H1 (cell line): Measurements from ENCODE around the gene FLNC. TPM values are rescaled to one million over a fixed set of nuclear protein-coding genes. Genes with fewer than 3 reads are reported as not detected.

Experiments
- CTCF ChIA-PET: fragments of 300-600 bp; sonication (Branson Sonifier 250); formaldehyde crosslinking; loops from one replicate; lab custom pipeline; 2021; ENCODE audit not compliant: partially characterized antibody; lab: Charles Lee
- POLR2A ChIA-PET: fragments of 300-600 bp; sonication (Branson Sonifier 250); formaldehyde crosslinking; loops from one replicate; lab custom pipeline; 2021; ENCODE audit warnings: inconsistent platforms; ENCODE audit not compliant: partially characterized antibody; lab: Charles Lee
- DNase-seq, 2 experiments: peaks; one replicate each; pipeline versions ENCODE4 v3.0.0 to v3.0.0-alpha.2; 2010 to 2022; ENCODE audit warnings: low spot score in 2 of 2, low read depth in 1 of 2, mixed read lengths in 1 of 2
- FAIRE-seq: peaks from 2 replicates; lab custom pipeline; 2011; peaks lifted over from hg19 to GRCh38; lab: Jason Lieb, UNC
- H2AFZ ChIP-seq: 2 replicates; pipeline ENCODE4 v1.8.1; 2012; ENCODE audit warnings: low read length, inconsistent platforms
- H2AK5ac ChIP-seq: 2 replicates; pipeline ENCODE4 v1.6.1; 2013; ENCODE audit warnings: low read depth, low read length
- H2BK120ac ChIP-seq: replicated peaks from 2 replicates; pipeline ENCODE3; 2013; ENCODE audit warnings: low read depth, low read length, inconsistent platforms
- H2BK12ac ChIP-seq: 2 replicates; pipeline ENCODE4 v1.6.1; 2013; ENCODE audit warnings: low read depth, low read length
- H2BK15ac ChIP-seq: 2 replicates; pipeline ENCODE4 v1.6.1; 2013; ENCODE audit warnings: low read length
- H2BK20ac ChIP-seq: 2 replicates; pipeline ENCODE4 v1.6.1; 2013; ENCODE audit warnings: low read length
- H2BK5ac ChIP-seq: 2 replicates; pipeline ENCODE4 v1.6.1; 2013; ENCODE audit warnings: low read depth, low read length
- H3K14ac ChIP-seq: 2 replicates; pipeline ENCODE4 v1.6.1; 2013; ENCODE audit warnings: inconsistent platforms; ENCODE audit not compliant: insufficient read length
- H3K18ac ChIP-seq: 2 replicates; pipeline ENCODE4 v1.6.1; 2013; ENCODE audit warnings: low read length; ENCODE audit errors: extremely low read depth
- H3K23ac ChIP-seq: 2 replicates; pipeline ENCODE4 v1.6.1; 2013; ENCODE audit warnings: inconsistent platforms; ENCODE audit not compliant: insufficient read length
- H3K23me2 ChIP-seq: 2 replicates; pipeline ENCODE4 v1.6.1; 2013; ENCODE audit warnings: low read depth, low read length
- H3K27ac ChIP-seq: 2 replicates; pipeline ENCODE4 v1.6.1; 2011; ENCODE audit warnings: low read depth, low read length, inconsistent platforms
- H3K27me3 ChIP-seq, 4 experiments: replicated peaks in 1 of 4; 1 replicate in 1 of 4; 2 replicates in 3 of 4; pipeline versions ENCODE4 v1.6.1 to v1.8.1; 2011 to 2013; ENCODE audit warnings: low read length in 3 of 4, mild to moderate bottlenecking in 3 of 4, inconsistent platforms in 2 of 4, mixed read lengths in 2 of 4, moderate library complexity in 1 of 4; ENCODE audit not compliant: control insufficient read depth in 3 of 4, insufficient read depth in 3 of 4; ENCODE audit errors: extremely low read depth in 1 of 4
- H3K36me3 ChIP-seq, 4 experiments: 2 replicates each; pipeline versions ENCODE4 v1.6.1 to v1.8.1; 2011 to 2013; ENCODE audit warnings: mild to moderate bottlenecking in 4 of 4, low read length in 3 of 4, moderate library complexity in 2 of 4, control low read depth in 1 of 4, inconsistent platforms in 1 of 4; ENCODE audit not compliant: insufficient read depth in 4 of 4, control insufficient read depth in 2 of 4
- H3K4ac ChIP-seq: replicated peaks from 2 replicates; pipeline ENCODE3; 2013; ENCODE audit warnings: low read length, low read depth, mixed read lengths, inconsistent platforms; ENCODE audit not compliant: insufficient read length
- H3K4me1 ChIP-seq, 4 experiments: replicated peaks in 1 of 4; 1 replicate in 1 of 4; 2 replicates in 3 of 4; pipeline versions ENCODE4 v1.6.1 to v1.8.1; 2011 to 2013; ENCODE audit warnings: low read length in 3 of 4, inconsistent platforms in 2 of 4, mixed read lengths in 1 of 4; ENCODE audit not compliant: insufficient read depth in 4 of 4, control insufficient read depth in 3 of 4
- H3K4me2 ChIP-seq, 2 experiments: 2 replicates each; pipeline versions ENCODE4 v1.6.1 to v1.8.1; 2011 to 2013; ENCODE audit warnings: low read depth in 2 of 2, low read length in 2 of 2, control low read depth in 1 of 2, inconsistent platforms in 1 of 2, mild to moderate bottlenecking in 1 of 2; ENCODE audit not compliant: insufficient read depth in 1 of 2
- H3K4me3 ChIP-seq, 4 experiments: fragments of 200-600, 300-600 bp in 1 of 4; sonication (generic), shearing (Covaris generic), sonication (Bioruptor Twin) in 1 of 4; 2 replicates each; pipeline versions ENCODE4 v1.5.1 to v1.8.1; 2011 to 2016; ENCODE audit warnings: low read length in 4 of 4, low read depth in 3 of 4, control low read depth in 2 of 4, inconsistent platforms in 2 of 4, mild to moderate bottlenecking in 2 of 4, mixed read lengths in 1 of 4, moderate library complexity in 1 of 4; ENCODE audit not compliant: insufficient read depth in 2 of 4; ENCODE audit errors: extremely low read depth in 1 of 4
- H3K56ac ChIP-seq: replicated peaks from 2 replicates; pipeline ENCODE3; 2013; ENCODE audit warnings: low read depth, mild to moderate bottlenecking, mixed read lengths, low read length, inconsistent platforms; ENCODE audit not compliant: insufficient read length
- H3K79me1 ChIP-seq: 2 replicates; pipeline ENCODE4 v1.6.1; 2013; ENCODE audit warnings: low read depth, low read length, control low read depth
- H3K79me2 ChIP-seq, 2 experiments: 2 replicates each; pipeline versions ENCODE4 v1.6.1 to v1.8.1; 2012 to 2013; ENCODE audit warnings: low read length in 2 of 2, mild to moderate bottlenecking in 2 of 2, inconsistent platforms in 1 of 2; ENCODE audit not compliant: insufficient read depth in 2 of 2, control insufficient read depth in 1 of 2
- H3K9ac ChIP-seq, 4 experiments: replicated peaks in 1 of 4; 1 replicate in 1 of 4; 2 replicates in 3 of 4; pipeline versions ENCODE4 v1.6.1 to v1.8.1; 2011 to 2013; ENCODE audit warnings: low read depth in 3 of 4, low read length in 3 of 4, control low read depth in 2 of 4, mild to moderate bottlenecking in 2 of 4, moderate library complexity in 2 of 4, inconsistent platforms in 1 of 4; ENCODE audit errors: extremely low read depth in 1 of 4
- H3K9me3 ChIP-seq, 2 experiments: 2 replicates each; pipeline versions ENCODE4 v1.6.1 to v1.8.1; 2012 to 2013; ENCODE audit warnings: mild to moderate bottlenecking in 2 of 2, moderate library complexity in 2 of 2, control low read depth in 1 of 2, inconsistent platforms in 1 of 2, low read depth in 1 of 2, low read length in 1 of 2, mixed read lengths in 1 of 2; ENCODE audit not compliant: insufficient read depth in 2 of 2
- H4K20me1 ChIP-seq, 2 experiments: replicated peaks in 1 of 2; 2 replicates each; pipeline versions ENCODE3 to v1.8.1; 2011 to 2013; ENCODE audit warnings: inconsistent platforms in 2 of 2, low read length in 2 of 2, mild to moderate bottlenecking in 1 of 2; ENCODE audit not compliant: insufficient read depth in 2 of 2, control insufficient read depth in 1 of 2
- H4K5ac ChIP-seq: 2 replicates; pipeline ENCODE4 v1.6.1; 2013; ENCODE audit warnings: low read length, low read depth, mixed read lengths, inconsistent platforms; ENCODE audit not compliant: insufficient read length
- H4K8ac ChIP-seq: 2 replicates; pipeline ENCODE4 v1.8.0; 2013; ENCODE audit warnings: mild to moderate bottlenecking, moderate library complexity, low read length, inconsistent platforms; ENCODE audit not compliant: insufficient read depth; ENCODE audit errors: extremely low read depth
- H4K91ac ChIP-seq: replicated peaks from 2 replicates; pipeline ENCODE3; 2013; ENCODE audit warnings: low read length, mixed read lengths, inconsistent platforms; ENCODE audit not compliant: insufficient read length
- EZH2 ChIP-seq: fragments of 200-600 bp; sonication (generic); IDR thresholded peaks from 2 replicates; pipeline ENCODE4 v1.7.1; 2012; ENCODE audit warnings: low read depth, mild to moderate bottlenecking, moderate library complexity, low read length, inconsistent platforms; ENCODE audit not compliant: severe bottlenecking
- HDAC6 ChIP-seq: IDR thresholded peaks from one replicate; pipeline ENCODE4 v1.7.1; 2012; ENCODE audit warnings: low read depth, mild to moderate bottlenecking, inconsistent platforms, low read length, moderate library complexity
- RAD21 ChIP-seq, 2 experiments: IDR thresholded peaks in 1 of 2; conservative IDR thresholded peaks in 1 of 2; 2 replicates each; pipeline ENCODE4 v1.6.1; 2011; ENCODE audit warnings: low read depth in 2 of 2, low read length in 2 of 2, improper control_type of control experiment in 1 of 2, inconsistent platforms in 1 of 2, mild to moderate bottlenecking in 1 of 2, moderate library complexity in 1 of 2
- WGBS, 2 experiments: shearing (Covaris generic) in 1 of 2; methylation state at CpG; one replicate each; pipeline versions ENCODE4 v1.1.6 to v1.1.7; 2013 to 2015; ENCODE audit warnings: low lambda C conversion rate in 2 of 2, mixed read lengths in 2 of 2, inconsistent platforms in 1 of 2, low coverage in 1 of 2, missing lambda C conversion rate in 1 of 2; ENCODE audit not compliant: insufficient replicate concordance in 2 of 2, insufficient coverage in 1 of 2, insufficient read length in 1 of 2; ENCODE audit errors: extremely low coverage in 1 of 2, missing lambda C conversion rate in 1 of 2; 5-methylcytosine and 5-hydroxymethylcytosine counted together
- polyA plus RNA-seq, 7 experiments: library from polyadenylated mRNA; depleted of rRNA in 3 of 7; stranded (reverse) in 5 of 7; unstranded in 2 of 7; fragments of >200 nt in 5 of 7; fragments of 200-250 nt in 2 of 7; gene quantifications; 1 replicate in 5 of 7; 2 replicates in 1 of 7; 4 replicates in 1 of 7; pipeline versions ENCODE4 v1.2.1 to v1.2.3, GENCODE V29; 2011 to 2013; ENCODE audit warnings: missing spikeins in 2 of 7, mixed read lengths in 2 of 7
- total RNA-seq: library from RNA; stranded (reverse); fragmentation: NEBNext Ultra II Directional; extraction: Animal tissue kit (Norgen Biotek cat#: 25700); gene quantifications from 2 replicates; pipeline ENCODE4 v1.2.1, GENCODE V29; 2021

FLNC gene
- total and polyA plus RNA-seq, 2 of the 8 experiments (the other 6 are each of a cell fraction or from before 2014, with no cell fraction given): 1.9 to 10.7 TPM

DNA sequence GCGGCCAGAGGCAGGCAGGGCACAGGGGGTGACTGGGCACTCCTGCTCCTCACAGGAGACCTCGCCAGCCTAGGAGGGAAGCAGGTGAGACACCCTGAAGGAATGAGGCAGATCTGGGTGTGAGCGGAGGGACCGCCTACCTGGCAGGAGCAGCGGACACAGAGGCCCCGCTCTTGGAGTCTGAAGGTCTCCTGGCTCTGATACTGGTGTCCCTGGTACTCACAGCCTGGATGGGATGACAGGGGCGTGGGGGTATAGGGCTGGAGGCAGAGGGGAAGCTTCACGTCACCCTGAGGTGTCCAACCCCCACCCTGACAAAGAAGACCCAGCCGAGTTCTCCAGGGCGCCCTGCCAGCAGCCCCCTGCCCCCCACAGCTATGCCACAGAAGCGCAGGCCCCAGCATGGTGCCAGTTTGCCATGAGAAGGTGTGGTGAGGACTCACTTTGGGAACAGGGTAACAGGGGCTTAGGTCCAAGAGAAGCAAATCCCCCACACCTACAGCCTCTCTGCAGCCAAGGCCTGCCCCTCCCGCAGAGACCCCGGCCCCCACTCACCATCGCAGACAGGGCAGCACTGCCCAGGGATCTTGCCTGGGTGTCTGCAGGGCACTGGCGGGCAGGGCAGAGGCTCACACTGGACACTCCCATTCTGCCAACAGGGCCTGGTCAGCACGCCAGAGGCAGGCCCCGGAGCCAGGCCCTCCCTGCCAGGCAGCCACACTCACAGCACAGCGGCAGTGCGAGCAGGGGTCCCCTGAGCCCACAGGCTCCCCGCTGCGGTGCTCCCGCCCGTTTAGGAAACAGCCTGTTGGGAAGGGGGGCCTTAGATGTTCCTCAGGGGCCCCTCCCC is 63.3 kb downstream of the FLNC start:
- Histone ChIP-seq H2BK120ac (no peak overlapping the region), H3K79me1 (no peaks in the 10 kb centered on the region), H3K18ac (no peak overlapping the region), H2BK20ac (no peak overlapping the region), H3K23ac (no peak overlapping the region), H3K4me3 (no peak overlapping the region), H4K20me1 (peaks cover 0 to 1% of the 10 kb centered on the region in 2 experiments), H4K91ac (no peak overlapping the region), H2BK5ac (no peak overlapping the region), H3K27me3 (peaks cover 0 to 7% (median 4%) of the 10 kb centered on the region in 4 experiments; a peak in 4 of 7 replicates), H2AFZ (no peak overlapping the region), H2AK5ac (no peak overlapping the region), H4K8ac (no peak overlapping the region), H3K36me3 (no peaks in the 10 kb centered on the region), H3K14ac (no peak overlapping the region), H3K4ac (no peak overlapping the region), H2BK15ac (no peak overlapping the region), H3K23me2 (peaks cover 6% of the 10 kb centered on the region; the same call in 1 of the 2 replicates), H3K4me1 (peaks cover 0 to 15% (median 8%) of the 10 kb centered on the region in 4 experiments; a peak in 5 of 7 replicates), H3K4me2 (no peak overlapping the region), H3K9ac (no peak overlapping the region), H3K56ac (no peak overlapping the region), H3K27ac (no peak overlapping the region), H3K79me2 (no peaks in the 10 kb centered on the region), H3K9me3 (0 out of 4 replicates have a peak, but pooled peaks cover 0 to 2% of the 10 kb centered on the region in 2 experiments), H2BK12ac (no peak overlapping the region), H4K5ac (no peak overlapping the region)
- POLR2A ChIA-PET: interaction anchor here (0.7 to 1.2 kb wide), 2 partner anchors 17 to 101 kb away, joined by 3 read pairs; partner anchors contain the start of gene KCP
- DNase-seq (no peak), FAIRE-seq (no peak)
- 89% methylated on average over 19 of the region's 23 CpGs; no CpG with 5 or more reads in 1 of the 2 experiments for WGBS, 2 experiments
- CTCF ChIA-PET: interaction anchor here (0.6 to 3.5 kb wide), 3 partner anchors 10 to 78 kb away, joined by 3 to 14 read pairs (median 8); no protein-coding TSS in a partner anchor
- no peak for TF ChIP-seq RAD21 (IDR thresholded peaks at IDR 0.05 in 1 of 2, conservative IDR thresholded peaks at IDR 0.05 in 1 of 2; ENCODE audit: low read depth in 2 of 2, low read length in 2 of 2)
- no peak for TF ChIP-seq EZH2
- no peak for TF ChIP-seq HDAC6
